Kidney glomerular epithelial cell (primary cell): ENCODE measurements around the gene LEMD2.
"Not testable (repeated sequence)": the region's sequence is repeated elsewhere in the genome, so short reads cannot be mapped to it uniquely, and the experiment has no call there.

Experiments used
- DNase-seq: peaks from one replicate; lab custom pipeline; 2025; lab: John Stamatoyannopoulos, UW

The LEMD2 gene

DNA sequence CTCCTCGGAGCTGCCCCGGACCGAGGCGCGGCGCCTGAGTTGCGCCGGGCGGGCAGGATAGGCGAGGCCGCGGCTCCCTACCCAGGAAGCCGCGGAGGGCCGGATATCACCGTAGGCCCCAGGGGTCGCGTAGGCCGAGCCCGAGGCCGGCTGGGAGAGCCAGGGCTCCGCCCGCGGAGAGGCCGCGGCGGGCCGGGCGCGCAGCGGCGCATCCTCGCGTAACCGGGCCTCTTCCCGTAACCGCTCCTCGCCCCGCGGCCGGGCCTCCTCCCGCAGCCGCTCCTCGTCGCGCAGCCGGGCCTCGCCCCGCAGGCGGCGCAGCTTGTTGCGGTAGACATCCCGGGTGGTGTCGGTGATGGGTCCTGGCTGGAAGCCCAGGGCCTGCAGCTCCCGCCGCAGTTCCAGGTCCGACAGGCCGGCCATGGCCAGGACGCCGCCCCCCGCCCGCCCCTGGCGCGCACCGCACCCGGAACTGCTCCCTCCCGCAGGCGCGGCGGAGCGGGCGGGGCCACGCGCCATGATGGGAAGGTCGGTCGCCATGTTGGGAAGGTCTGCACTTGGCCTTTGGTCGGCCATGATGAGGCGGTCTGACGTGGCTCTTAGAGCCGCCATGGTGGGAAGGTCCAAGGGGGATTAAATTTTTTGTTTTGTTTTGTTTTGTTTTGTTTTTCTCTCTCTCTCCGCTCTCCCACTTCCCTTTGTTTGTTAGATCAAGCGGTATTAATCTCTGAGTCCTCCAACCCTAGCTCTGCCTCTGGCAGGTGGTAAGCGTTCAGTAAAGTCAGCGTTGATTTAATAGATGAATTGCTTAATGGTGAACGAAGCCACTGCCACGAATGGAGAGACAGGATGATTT, at the start of gene LEMD2:
Gene LEMD2 (minus strand): TSS at position 437 of the 856 bp plus-strand sequence. CDS start 14 bp downstream, at position 423.
- peak; percentile 87 for DNase-seq

GRCh38 chr6:33837971-33838665, 49.2 kb upstream of the LEMD2 start:
- DNase-seq, result peak; percentile 44

DNA sequence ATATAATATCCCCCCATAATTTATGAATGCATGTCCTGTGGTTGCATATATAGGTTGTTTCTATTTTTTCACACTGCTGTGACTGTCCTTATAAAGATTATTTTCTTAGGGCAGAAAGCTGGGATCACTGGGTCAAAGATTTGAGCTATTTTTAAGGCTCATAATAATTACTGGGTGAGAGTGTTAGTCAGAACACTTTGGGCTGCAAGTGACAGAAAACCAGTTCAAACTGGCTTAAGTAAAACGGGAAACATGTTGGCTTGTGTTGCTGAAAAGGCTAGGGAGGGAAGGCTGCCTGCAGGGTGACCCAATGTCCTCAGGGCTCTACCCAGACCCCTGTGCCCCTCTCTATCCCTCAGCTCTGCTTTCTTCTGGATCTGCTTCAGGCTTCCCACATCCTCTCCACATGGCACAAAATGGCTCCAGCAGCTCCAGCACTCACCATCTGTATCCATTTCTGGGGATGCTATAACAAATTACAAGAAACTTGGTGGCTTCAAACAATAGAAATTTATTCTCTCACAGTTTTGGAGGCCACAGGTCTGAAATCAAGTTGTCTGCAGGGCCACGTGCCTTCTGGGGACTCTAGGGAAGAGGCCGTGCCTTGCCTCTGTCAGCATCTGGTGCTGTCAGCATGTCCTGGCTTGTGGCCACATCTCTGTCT, 48.0 kb upstream of the LEMD2 start:
- no peak for DNase-seq

GRCh38 chr6:33834401-33835392, 45.8 kb upstream of the LEMD2 start:
- no peak for DNase-seq

GRCh38 chr6:33833599-33833998, 44.7 kb upstream of the LEMD2 start:
- no peak for DNase-seq

DNA sequence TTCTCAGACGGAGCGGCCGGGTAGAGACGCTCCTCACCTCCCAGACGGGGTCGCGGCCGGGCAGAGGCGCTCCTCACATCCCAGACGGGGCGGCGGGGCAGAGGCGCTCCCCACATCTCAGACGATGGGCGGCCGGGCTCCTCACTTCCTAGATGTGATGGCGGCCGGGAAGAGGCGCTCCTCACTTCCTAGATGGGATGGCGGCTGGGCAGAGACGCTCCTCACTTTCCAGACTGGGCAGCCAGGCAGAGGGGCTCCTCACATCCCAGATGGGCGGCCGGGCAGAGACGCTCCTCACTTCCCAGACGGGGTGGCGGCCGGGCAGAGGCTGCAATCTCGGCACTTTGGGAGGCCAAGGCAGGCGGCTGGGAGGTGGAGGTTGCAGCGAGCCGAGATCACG, 43.9 kb upstream of the LEMD2 start:
- not testable (repeated sequence) for DNase-seq

DNA sequence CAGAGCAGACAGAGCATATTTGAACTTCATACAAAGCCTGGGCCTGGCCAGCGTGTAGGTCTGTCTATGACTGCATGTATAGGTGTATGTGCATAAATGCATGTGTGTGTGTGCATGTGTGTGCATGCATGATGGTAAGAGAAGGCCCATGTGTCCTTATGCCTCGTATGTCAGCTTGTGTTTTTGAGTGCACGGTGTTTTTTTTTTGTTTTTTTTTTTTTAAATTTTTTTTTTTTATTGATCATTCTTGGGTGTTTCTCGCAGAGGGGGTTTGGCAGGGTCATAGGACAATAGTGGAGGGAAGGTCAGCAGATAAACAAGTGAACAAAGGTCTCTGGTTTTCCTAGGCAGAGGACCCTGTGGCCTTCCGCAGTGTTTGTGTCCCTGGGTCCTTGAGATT, 42.8 kb upstream of the LEMD2 start:
- not testable (repeated sequence) for DNase-seq

- no peak for DNase-seq
These were observed 41.8 kb upstream of the LEMD2 start for GRCh38 chr6:33830635-33831240.

DNA sequence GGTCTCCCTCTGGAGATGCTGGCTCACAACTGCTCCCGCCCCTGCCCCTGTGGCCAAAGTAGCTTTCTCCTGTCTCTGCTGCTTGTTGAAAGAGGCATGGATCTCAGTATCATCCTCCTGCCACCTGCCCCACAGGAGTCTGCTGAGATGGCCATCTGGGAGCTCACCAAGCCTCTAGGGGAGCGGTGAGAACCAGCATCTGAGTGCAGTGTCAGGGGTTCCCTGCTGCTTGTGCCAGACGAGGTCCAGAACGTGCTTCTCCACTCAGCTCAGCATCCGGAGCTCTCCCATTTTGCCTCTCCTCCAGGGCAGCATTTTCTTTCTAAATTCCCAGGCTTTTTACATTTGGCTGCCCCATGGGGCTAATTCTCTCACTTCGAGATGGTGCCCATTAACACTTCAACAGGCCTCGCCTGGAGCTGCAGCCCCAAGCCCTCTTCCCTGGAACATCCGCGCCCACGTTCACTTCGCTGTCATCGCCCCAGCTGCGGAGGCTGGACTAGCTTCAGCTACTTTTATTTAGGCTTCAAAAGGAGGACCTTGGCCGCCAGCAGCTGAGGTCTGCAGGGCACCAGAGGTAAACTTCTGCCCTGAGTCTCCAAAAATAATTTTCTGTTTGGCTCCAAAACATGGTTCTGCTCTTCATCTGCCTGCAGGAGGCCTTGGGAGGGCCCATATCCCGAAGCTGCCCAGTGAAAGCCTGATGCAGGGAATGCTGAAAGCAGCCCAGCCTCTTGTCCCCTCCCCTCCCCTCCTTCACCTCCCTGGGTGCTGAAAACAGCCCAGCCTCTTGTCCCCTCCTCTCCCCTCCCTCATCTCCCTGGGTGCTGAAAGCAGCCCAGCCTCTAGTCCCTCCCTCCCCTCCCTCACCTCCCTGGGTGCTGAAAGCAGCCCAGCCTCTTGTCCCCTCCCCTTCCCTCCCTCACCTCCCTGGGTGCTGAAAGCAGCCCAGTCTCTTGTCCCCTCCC, 40.1 kb upstream of the LEMD2 start:
- DNase-seq, result no peak

DNA sequence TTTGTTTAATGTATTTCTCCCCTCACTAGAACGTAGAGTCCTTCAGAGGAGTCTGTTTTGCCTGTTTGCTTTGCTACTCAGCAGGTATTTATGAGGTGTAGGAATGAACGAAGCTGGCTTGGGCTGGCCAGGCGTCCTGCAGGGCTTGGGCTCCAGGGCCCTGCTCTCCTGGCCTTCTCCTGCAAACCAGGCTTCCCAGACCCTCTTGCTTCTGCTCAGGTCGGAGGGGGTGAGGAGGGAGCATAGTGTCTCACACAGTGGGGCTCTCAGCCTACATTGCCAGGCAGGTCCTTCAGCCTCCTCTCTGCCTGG, 39.5 kb upstream of the LEMD2 start:
- DNase-seq, result no peak

GRCh38 chr6:33827546-33828451, 38.9 kb upstream of the LEMD2 start:
- DNase-seq, result no peak

- no peak for DNase-seq
These were observed 37.6 kb upstream of the LEMD2 start for GRCh38 chr6:33826537-33826936.

DNA sequence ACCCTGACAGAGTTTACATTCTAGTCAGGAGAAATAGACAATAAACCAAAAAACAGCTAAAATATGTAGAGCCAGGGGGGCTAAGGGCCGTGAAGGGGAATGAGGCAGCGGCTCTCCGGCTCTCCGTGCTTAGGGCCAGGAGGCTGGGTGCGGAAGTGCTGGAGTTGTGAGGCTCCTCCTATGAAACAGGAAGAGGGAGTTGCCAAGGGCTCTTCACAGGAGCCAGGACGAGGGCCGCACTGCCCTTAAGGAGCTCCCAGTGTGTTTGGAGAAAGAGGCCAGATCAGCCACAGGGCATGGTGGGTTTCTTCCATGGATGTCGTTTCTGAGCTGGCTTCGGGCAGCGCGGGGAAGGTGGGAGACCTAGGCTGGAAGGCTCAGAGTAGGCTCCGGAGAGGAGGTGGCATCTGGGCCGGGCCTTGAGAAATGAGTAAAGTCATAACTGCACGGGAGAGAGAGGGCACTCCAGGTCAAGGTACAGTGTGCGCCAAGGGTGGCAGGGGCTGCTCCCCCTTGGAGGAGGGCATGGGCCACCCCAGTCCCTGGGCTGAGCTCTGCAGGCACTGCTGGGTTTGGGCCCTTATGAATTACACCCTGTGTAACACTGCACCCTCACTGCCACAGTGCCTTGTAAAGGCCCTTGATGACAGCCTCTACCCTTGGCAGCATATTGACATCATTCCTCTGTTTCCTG, 35.7 kb upstream of the LEMD2 start:
- DNase-seq, result no peak

- no peak for DNase-seq
These were observed 34.9 kb upstream of the LEMD2 start for GRCh38 chr6:33823806-33824205.

- no peak for DNase-seq
These were observed 33.9 kb upstream of the LEMD2 start for GRCh38 chr6:33822575-33823395.

DNA sequence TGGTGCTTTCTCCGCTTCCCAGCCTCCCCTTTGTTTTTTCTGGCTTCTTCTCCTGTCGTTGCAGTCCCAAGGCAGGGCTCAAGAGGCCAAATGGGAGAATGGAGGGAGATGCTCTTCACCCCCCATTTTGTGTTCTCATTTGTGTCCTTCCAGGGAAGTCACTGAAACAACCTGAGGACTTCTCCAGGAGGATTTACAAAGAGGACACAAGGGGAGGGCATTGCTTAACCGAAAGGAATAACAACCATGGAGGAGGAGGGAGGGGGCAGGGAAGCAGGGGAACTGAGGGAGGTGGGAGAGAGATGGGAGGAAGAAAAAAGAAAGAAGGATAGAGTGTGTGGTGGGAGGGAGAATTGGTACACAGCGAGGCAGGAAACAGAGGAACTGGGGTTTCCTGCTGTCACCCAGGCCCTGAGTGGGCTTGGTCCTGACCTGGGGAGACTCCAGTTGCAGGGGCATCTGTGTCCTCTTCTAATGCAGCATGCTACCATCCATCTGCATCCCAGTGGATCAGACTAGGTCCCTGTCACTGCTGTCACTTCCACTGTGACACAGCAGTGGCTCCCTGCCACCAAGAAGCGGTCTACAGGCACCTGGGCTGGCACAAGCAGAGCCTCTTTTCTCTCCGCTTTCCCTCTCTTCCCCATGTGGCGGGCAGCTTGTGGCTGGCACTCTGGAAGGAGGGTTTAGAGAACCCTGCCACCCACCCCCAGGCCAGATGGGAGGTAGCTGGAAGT, 32.0 kb upstream of the LEMD2 start:
- DNase-seq, result no peak

DNA sequence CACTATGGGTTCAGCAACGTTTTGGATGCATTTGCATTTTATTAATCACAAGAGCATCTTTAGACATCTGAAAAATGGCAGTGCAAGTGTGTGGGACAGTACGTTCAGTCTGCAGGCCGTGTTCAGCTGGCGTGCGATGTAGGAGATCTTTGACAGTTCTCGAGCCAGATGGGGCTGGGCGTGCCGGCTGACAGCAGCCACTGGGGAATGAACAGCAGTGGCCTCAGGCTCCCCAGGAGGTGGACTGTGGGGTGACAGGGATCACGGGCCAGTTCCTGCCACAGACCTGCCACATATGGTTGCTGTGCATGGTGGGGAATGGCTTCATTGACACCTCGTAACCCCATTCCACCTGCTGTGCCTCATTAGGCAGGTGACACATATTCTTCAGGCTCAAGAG, 31.3 kb upstream of the LEMD2 start:
- DNase-seq, result no peak
